Activated CD8-positive, alpha-beta memory T cell treated with anti-CD3 and anti-CD28 coated beads, Interleukin-2, amount 50 U/mL, for 48 hours (primary cell): ENCODE measurements around the gene FGFR2.
"Not testable (repeated sequence)": the region's sequence is repeated elsewhere in the genome, so short reads cannot be mapped to it uniquely, and the experiment has no call there.

Experiments
- DNase-seq: peaks from one replicate; pipeline ENCODE4 v3.0.0-alpha.2; 2020

The FGFR2 gene

DNA sequence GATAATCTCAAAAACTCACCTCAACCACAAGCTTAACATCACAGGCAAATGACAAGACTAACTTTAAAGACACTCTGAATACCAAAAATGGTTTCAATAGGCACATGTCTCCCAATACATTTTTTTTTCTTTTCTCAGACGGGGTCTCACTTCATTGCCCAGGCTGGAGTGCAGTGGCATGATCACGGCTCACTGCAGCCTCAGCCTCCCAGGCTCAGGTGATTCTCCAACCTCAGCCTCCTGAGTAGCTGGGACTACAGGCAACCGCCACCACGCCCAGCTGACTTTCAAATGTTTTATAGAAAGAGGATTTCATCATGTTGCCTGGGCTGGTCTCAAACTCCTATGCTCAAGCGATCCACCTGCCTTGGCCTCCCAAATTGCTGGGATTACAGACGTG is 77.7 kb downstream of the FGFR2 start:
- not testable (repeated sequence) for DNase-seq

DNA sequence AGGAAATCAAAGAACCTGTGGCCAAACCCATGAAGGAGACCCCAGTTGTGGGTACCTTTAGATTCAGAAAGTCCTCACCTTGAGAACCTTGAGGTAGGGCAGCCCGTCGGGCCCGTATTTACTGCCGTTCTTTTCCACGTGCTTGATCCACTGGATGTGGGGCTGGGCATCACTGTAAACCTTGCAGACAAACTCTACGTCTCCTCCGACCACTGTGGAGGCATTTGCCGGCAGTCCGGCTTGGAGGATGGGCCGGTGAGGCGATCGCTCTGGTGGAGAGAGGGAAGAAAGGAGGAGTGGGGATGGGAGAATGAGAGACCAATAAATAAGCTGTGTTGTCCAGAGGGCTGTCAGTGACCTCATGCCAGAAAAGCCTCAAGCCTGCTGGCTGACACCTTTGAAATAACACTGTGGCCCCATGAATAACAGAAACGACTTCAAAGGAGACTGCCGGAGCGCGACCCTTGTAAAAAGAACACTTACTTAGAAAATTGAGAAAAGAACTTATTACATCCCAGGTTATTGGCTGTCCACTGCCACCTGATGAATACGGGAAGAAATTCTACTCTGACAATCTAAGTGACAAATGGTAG is 78.2 kb downstream of the FGFR2 start:
- DNase-seq, result no peak

DNA sequence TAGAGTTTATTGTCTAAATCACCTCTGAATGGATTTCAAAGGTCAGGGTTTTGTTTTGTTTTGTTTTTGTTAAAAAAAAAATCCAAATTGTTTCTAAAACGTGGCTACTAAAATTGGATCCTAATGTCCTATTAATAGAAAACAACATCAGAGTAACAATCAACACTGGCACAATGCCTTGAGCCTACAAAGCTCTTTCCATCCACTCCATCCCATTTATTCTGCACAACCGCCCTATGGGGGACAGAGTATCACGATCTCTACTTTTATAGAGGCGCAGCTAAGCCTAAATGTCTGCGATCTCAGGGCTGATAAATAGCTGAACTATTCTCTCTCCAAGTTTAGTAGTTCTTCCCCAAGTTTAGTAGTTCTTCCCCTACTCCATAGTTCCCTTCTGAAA is 78.8 kb downstream of the FGFR2 start:
- no peak for DNase-seq

DNA sequence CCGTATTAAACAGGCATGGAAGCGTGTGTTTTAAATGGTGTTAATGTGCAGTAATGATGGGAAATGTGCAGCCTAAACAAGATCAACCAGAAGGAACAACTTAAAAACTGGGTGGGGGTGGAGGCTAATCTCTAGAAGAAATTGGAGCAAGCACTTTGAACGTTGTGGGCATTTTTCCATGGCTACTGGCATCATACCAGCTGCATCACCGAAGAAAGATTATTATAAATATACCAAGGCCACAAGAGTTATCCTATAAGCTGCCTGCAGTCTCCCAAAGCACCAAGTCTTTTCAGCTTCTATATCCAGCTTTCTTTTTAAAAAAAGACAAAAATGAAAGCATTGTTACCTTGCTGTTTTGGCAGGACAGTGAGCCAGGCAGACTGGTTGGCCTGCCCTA is 79.9 kb downstream of the FGFR2 start:
- DNase-seq, result no peak

GRCh38 chr10:121516093-121516865 is 82.0 kb downstream of the FGFR2 start:
- DNase-seq, result no peak

DNA sequence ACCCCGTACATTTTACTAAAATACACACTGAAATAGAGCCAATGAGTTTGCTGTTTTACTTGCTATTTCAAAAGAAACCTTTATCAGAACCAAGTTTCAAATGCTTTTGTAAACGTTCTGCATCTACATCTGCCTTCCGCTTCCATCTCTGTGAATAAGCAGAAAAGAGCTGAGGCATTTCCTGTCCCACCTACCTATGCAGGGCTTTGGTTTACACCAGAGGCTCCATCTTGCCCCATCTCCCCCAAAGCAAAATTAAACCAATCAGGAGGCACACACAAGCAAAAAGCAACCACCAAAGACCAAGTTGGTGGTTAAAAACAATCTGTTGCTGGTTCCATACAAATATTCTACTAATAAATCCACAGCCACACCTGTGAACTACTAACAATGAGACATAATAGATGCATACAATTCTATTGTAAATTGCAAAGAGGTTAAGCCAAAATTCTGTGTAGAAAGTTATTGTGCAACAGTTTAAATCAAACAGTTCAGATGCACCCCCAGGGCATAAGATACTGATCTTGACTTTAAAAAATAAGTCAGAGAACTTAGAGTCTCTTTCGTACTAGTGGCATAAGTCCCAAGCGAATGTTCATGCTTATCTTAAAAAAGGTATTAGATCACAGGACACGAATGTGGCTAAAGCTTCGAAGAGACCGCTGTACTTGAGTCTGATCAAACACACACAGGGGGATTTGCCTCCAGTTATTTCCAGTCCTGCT is 83.9 kb downstream of the FGFR2 start:
- no peak for DNase-seq

DNA sequence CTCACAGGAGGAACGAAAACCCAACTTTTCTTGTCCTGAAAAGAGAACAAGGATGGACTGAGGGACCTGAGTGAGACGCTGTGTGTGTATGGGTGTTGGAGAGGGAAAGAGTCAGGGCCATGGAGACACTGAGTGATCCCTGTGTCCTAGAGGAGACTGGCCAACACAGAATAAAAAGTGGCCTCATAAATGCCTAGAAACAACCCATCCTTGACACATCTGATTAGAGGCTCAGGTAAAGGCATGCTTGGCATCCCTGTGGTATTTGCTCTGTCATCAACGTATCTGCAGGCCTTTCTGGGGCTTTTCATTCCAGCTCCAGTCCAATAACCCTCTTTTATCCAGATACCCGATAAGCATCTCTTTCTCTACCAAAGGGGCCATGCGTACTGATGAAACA is 86.3 kb downstream of the FGFR2 start:
- DNase-seq, result no peak

GRCh38 chr10:121511460-121511859 is 86.8 kb downstream of the FGFR2 start:
- DNase-seq, result no peak

GRCh38 chr10:121510201-121510771 is 88.0 kb downstream of the FGFR2 start:
- no peak for DNase-seq

GRCh38 chr10:121509796-121510195 is 88.4 kb downstream of the FGFR2 start:
- DNase-seq, result no peak

DNA sequence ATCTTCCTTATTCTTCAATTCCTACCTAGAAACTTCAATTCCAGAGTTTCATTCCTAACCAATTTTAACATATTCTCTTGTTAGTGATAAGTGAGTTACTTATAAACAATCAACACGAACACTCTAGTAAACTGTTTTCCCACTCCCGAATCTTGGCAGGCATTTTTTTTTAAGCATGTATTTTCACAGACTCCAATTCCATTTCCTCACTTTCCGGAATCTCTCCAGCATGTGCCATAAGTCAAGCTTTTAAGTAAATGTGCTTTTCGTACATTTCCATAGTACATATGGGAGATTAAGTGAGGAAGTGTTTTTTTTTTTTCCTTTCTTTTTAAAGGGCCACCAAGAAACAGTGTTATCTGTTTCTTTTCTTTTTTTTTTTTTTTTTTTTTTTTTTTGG is 89.1 kb downstream of the FGFR2 start:
- DNase-seq, result no peak

GRCh38 chr10:121503587-121504051 is 94.6 kb downstream of the FGFR2 start:
- DNase-seq, result no peak

- no peak for DNase-seq
Measured at GRCh38 chr10:121501796-121502195, 96.4 kb downstream of the FGFR2 start.

DNA sequence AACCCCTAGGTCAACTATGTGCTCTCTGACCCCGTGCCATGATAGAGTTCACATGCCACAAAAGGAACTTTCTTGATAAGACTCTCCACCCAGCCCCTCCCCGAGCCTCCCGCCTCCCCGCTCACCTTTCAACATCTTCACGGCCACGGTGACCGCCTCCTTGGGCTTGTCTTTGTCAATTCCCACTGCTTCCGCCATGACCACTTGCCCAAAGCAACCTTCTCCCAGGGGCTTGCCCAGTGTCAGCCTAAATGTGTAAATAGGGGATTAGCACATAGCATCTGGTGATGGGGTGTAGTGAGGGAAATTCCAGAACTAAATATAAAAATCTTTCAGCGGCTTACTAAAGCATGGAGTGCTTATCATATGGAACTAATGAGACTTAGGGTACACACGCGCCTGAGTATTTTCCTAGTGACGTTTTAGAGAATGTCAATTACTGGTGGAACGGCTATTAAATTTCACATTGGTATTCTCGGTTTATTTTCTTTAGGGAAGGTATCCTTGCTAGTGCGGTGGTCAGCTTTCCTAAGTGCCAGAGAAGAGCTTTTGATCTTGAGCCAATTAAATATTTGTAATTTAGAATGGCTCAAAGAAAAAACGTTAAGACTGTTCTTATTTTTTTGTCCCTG is 97.4 kb downstream of the FGFR2 start:
- DNase-seq, result no peak

DNA sequence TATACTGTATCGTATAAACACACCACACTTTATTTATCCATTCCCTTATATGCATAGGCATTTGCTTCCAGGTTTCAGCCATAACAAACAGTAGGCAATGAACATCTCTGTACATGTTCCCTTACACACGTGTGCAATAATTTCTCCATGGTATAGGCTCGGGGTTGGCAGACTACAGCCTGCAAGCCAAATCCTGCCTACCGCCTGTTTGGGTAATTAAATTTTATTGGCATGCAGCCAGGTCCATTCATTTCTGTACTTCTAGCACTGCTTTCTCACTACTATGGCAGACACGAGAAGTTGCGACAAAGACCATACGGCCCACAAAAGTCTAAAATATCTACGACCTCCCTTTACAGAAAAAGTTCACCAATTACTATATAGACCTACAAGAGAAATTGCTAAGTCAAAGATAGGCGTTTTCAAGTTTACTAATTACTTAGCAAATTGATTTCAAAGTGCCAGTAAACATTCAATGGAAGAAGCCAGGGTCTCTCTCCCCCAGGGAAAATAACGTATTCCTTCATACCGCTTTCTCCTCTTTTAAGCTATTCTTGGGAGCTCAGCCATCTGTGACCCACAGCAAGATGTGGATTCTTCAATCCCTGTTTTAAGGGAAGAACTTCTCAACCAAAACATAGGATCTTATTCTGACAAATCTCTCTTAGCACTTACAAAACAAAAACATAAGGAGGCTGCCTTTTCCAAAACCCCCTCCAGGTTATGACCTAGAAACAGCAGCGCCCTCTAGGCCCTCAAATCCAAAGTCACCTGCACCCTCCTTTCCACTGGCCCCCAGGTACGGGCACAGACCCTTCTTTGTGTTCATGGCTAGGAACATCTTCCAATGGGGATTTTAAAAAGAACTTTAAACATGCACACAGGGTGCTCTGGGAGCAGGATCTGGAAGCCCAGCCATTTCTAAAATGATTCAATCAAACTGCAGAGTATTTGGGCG is 100.5 kb downstream of the FGFR2 start:
- no peak for DNase-seq

DNA sequence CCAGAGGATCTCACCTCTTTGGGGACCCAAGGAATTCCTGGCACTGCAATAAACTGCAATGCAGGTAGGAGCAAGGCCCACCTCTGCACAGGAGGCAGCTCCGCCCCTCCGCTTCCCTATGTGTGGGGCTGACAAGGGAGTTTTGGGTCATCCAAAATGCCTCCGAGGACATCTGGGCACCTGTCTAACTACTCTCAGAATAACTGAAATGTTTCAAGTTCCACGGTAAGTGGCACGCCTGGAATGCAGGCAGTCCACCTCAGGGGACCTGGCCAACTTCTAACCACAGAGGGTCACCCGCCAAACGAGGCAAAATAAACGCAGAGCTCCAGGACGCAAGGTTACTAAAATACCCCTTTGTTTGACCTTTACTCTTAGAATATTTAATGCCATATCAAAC is 102.5 kb downstream of the FGFR2 start:
- no peak for DNase-seq

GRCh38 chr10:121494296-121494695 is 103.9 kb downstream of the FGFR2 start:
- no peak for DNase-seq

- DNase-seq, result no peak
Measured at GRCh38 chr10:121493521-121493920, 104.7 kb downstream of the FGFR2 start.

- no peak for DNase-seq
Measured at GRCh38 chr10:121490871-121491519, 107.2 kb downstream of the FGFR2 start.

GRCh38 chr10:121485436-121486139 is 112.7 kb downstream of the FGFR2 start:
- DNase-seq, result no peak

DNA sequence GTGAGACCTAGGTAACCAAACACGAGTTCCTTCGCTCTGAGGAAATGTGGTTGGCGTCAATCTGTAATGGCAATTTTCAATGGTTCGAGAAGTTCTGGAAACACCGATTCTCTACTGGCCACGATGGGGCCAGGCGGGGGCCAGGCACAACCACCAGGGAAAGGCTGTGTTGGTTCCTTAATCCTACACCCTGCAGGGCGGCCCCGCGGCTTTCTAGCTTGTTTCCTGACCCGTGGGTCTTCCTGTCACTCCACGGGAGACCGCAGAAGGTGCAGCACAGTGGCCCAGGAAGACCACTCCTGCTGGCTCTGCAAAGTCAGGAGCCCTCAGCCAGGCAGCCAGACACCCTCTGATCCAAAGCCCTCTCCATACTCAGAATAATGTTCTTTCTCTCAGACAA is 113.4 kb downstream of the FGFR2 start:
- DNase-seq, result no peak
